Kidney (tissue), 14 donors: Measurements from ENCODE around the gene BANF2. TPM values are rescaled to one million over a fixed set of nuclear protein-coding genes. Genes with fewer than 3 reads are reported as not detected.

Experiments used
- DNase-seq, 5 donors: peaks; one replicate each; pipeline ENCODE4 v3.0.0-alpha.2; 2013 to 2020
- FAIRE-seq: peaks from 2 replicates; lab custom pipeline; 2012; peaks lifted over from hg19 to GRCh38; lab: Jason Lieb, UNC
- H3K27ac ChIP-seq, 2 donors: one replicate each; pipeline ENCODE4 v1.7.0; 2013; ENCODE audit warnings: low read depth in 2 of 2, low read length in 2 of 2, inconsistent platforms in 1 of 2
- H3K27me3 ChIP-seq: one replicate; pipeline ENCODE4 v1.7.1; 2013; ENCODE audit warnings: low read length, inconsistent platforms; ENCODE audit not compliant: control insufficient read depth, insufficient read depth
- H3K36me3 ChIP-seq, 3 donors: one replicate each; pipeline versions ENCODE4 v1.7.0 to v1.7.1; 2013; ENCODE audit warnings: low read length in 3 of 3, control low read depth in 1 of 3, inconsistent platforms in 1 of 3; ENCODE audit not compliant: insufficient read depth in 3 of 3, control insufficient read depth in 2 of 3
- H3K4me1 ChIP-seq, 3 donors: one replicate each; pipeline versions ENCODE4 v1.7.0 to v1.7.1; 2013; ENCODE audit warnings: low read length in 3 of 3, inconsistent platforms in 1 of 3, low read depth in 1 of 3; ENCODE audit not compliant: control insufficient read depth in 2 of 3, insufficient read depth in 2 of 3
- H3K4me3 ChIP-seq, 3 donors: one replicate each; pipeline versions ENCODE4 v1.7.0 to v1.8.1; 2013; ENCODE audit warnings: low read length in 3 of 3, control low read depth in 1 of 3, inconsistent platforms in 1 of 3
- H3K9ac ChIP-seq, 3 donors: one replicate each; pipeline versions ENCODE4 v1.7.0 to v1.7.1; 2013; ENCODE audit warnings: low read length in 3 of 3, control low read depth in 1 of 3, inconsistent platforms in 1 of 3
- H3K9me3 ChIP-seq, 3 donors: one replicate each; pipeline versions ENCODE4 v1.7.0 to v1.7.1; 2013; ENCODE audit warnings: low read length in 3 of 3, control low read depth in 1 of 3, inconsistent platforms in 1 of 3; ENCODE audit not compliant: control insufficient read depth in 2 of 3, insufficient read depth in 1 of 3
- intact Hi-C: fragments of 100-400 bp; cut with DNase I; formaldehyde crosslinking; loops from one replicate; pipeline ENCODE4 v1.11.1; 2022
- polyA plus RNA-seq: library from polyadenylated mRNA; stranded (reverse); fragments of 350-450 nt; fragmentation: Illumina TruSeq; extraction: RNeasy Lipid Tissue Mini Kit (QIAGEN cat#74804); gene quantifications from one replicate; pipeline ENCODE4 v1.2.3, GENCODE V29; 2014; ENCODE audit warnings: low read depth, low replicate concordance; ENCODE audit not compliant: insufficient read depth
- total RNA-seq: library from RNA; stranded (reverse); fragmentation: NEBNext Ultra II Directional; extraction: Animal tissue kit (Norgen Biotek cat#: 25700); gene quantifications from one replicate; pipeline ENCODE4 v1.2.1, GENCODE V29; 2021
- TF ChIP-seq, protein P1 (sequence below): IDR thresholded peaks from 3 replicates; pipeline ENCODE4 v1.5.1; 2012; ENCODE audit warnings: mild to moderate bottlenecking, moderate library complexity, borderline replicate concordance; ENCODE audit not compliant: insufficient read depth; ENCODE audit errors: extremely low read depth
- donor health status: control.
- donor health status: control.
- donor health status: control.
- donor health status: control.
- donor health status: control.
- donor health status: DM: yes; HTN: yes; CAD: no.
- donor health status: Normal renal cell carcinoma (clear cell type).

BANF2 gene
- total and polyA plus RNA-seq, 2 donors from 2014 or later, result not detected

DNA sequence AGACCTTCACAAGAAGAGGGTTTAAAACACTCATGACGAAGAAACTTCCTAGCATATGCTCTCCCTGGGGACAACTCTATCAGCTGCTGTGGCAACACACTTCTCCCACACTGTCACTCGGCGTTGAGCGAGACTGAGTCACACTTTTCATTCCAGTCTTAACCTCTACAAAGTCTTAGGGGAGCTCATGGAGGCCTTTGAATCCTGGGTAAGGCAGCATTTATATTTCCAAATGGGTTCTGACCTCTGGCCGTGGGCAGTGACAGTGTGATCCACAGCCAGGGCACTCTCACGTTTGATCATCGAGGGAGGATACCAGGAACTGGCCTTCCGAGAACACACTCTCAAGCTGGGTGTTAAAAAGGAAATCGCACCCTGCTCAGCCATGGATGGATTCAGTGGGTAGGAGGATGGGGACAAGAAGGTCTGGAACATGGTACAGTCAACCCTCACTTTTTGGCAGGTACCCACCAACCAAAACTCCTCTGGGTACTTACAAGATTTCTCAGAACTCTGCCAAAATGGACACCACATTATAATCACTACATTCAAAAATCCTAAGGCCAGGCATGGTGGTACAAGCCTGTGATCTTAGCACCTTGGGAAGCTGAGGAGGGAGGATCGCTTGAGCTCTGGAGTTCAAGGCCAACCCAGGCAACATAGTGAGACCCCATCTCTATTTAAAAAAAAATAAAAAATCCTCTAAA, 37.3 kb upstream of the BANF2 start:
- Histone ChIP-seq H3K9ac (no peak overlapping the region), H3K27me3 (no peaks in the 10 kb centered on the region), H3K4me1 (peaks cover 0 to 33% (median 10%) of the 10 kb centered on the region in 3 donors), H3K4me3 (no peak overlapping the region), H3K9me3 (no peaks in the 10 kb centered on the region), H3K36me3 (peaks cover 7 to 16% (median 8%) of the 10 kb centered on the region in 3 donors), H3K27ac (peak overlapping the region in 1 of 2 donors; percentile 53)
- FAIRE-seq, result no peak
- intact Hi-C loops, result no loop called here
- TF ChIP-seq, protein P1, sequence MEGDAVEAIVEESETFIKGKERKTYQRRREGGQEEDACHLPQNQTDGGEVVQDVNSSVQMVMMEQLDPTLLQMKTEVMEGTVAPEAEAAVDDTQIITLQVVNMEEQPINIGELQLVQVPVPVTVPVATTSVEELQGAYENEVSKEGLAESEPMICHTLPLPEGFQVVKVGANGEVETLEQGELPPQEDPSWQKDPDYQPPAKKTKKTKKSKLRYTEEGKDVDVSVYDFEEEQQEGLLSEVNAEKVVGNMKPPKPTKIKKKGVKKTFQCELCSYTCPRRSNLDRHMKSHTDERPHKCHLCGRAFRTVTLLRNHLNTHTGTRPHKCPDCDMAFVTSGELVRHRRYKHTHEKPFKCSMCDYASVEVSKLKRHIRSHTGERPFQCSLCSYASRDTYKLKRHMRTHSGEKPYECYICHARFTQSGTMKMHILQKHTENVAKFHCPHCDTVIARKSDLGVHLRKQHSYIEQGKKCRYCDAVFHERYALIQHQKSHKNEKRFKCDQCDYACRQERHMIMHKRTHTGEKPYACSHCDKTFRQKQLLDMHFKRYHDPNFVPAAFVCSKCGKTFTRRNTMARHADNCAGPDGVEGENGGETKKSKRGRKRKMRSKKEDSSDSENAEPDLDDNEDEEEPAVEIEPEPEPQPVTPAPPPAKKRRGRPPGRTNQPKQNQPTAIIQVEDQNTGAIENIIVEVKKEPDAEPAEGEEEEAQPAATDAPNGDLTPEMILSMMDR, result no peak
- peak in 1 of 5 donors; percentile 70 for DNase-seq

DNA sequence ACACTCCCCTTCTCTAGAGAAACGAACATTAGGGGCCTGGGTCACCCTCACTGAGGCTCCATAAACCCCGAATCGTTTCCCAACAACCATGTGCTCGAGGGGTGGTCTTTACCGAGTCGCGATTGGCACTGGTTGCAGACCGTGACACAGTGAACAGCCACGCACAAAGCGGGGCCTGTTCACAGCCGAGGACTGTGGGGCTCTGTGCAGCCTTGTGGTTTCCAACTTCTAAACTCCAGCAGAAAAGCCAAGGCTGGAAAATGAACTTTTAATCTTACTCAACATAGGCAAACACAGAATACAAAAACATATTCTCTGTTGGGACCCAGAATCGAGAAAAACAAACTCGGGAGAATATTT, 36.7 kb upstream of the BANF2 start:
- Histone ChIP-seq H3K36me3 (peaks cover 4 to 16% (median 6%) of the 10 kb centered on the region in 3 donors), H3K4me1 (peaks cover 0 to 33% (median 10%) of the 10 kb centered on the region in 3 donors), H3K4me3 (no peak overlapping the region), H3K9me3 (no peaks in the 10 kb centered on the region), H3K9ac (no peak overlapping the region), H3K27ac (no peak overlapping the region), H3K27me3 (no peaks in the 10 kb centered on the region)
- no peak for FAIRE-seq
- intact Hi-C loops, result no loop called here
- TF ChIP-seq, protein P1, result no peak
- DNase-seq, result peak in 1 of 5 donors; percentile 26

DNA sequence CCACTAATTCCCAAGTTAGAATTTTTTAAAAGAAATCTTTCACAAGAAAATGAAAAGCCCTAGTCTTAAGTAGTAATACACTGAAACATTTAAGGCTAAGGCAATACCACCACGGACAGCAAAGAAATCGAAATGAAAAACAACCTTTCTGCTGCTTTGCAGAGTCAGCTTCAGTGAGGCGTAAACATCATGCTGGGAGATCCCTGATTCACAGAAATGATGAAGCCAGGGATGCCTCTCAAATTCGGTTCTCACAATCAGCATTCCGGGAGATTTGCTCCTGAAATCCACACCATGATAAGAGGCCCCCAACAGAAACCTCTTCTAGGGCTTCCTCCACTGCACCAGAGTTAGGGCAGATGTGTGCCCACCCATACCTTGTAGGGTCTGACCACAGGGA, 36.3 kb upstream of the BANF2 start:
- Histone ChIP-seq H3K9ac (no peak overlapping the region), H3K4me3 (no peak overlapping the region), H3K36me3 (peaks cover under 1 to 13% (median 2%) of the 10 kb centered on the region in 3 donors), H3K4me1 (peaks cover 0 to 33% (median 10%) of the 10 kb centered on the region in 3 donors), H3K27ac (no peak overlapping the region), H3K9me3 (no peaks in the 10 kb centered on the region), H3K27me3 (no peaks in the 10 kb centered on the region)
- FAIRE-seq (no peak), DNase-seq (peak in 1 of 5 donors; percentile 37)
- intact Hi-C loops, result no loop called here
- TF ChIP-seq, protein P1, result no peak
